KOPT-K1 (cell line): ENCODE measurements around the gene FAM83E.

Experiments used
- H3K27ac ChIP-seq: fragments of 200-600 bp; sonication (generic); 2 replicates; pipeline ENCODE4 v1.5.1; 2016; ENCODE audit warnings: antibody characterized with exemption, mild to moderate bottlenecking, low read depth, low read length; ENCODE audit not compliant: poor library complexity, severe bottlenecking
- H3K36me3 ChIP-seq: fragments of 200-600 bp; sonication (generic); 2 replicates; pipeline ENCODE4 v1.5.1; 2017; ENCODE audit warnings: antibody characterized with exemption, mild to moderate bottlenecking, low read length, moderate library complexity; ENCODE audit not compliant: insufficient read depth
- H3K9me3 ChIP-seq: fragments of 200-600 bp; sonication (generic); 2 replicates; pipeline ENCODE4 v1.5.1; 2017; ENCODE audit warnings: antibody characterized with exemption, low read length, mild to moderate bottlenecking; ENCODE audit not compliant: insufficient read depth, poor library complexity, severe bottlenecking

Gene FAM83E

GRCh38 chr19:48613024-48613851, 1.6 kb downstream of the FAM83E start:
- Histone ChIP-seq H3K9me3 (no peaks in the 10 kb centered on the region), H3K36me3 (peaks cover 49% of the 10 kb centered on the region), H3K27ac (no peak overlapping the region)

DNA sequence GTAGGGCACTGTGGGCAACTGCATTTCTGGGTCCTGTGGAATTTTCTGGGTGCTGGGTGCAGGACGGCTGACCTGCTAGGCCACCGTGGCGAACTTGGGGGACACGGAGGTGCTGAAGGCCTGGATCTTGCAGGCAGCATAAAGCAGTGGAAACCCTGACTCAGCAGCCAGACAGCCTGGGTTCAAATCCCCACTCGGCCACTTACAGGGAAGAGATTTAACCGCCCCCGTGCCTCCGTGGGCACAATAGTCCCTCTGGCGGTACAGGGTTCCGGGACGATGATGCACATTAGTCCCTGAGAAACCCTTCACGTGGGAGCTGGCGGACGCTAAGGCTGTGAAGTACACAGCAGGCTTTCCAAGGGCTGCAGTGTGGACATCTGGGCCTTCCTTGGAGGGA, 3.0 kb downstream of the FAM83E start:
- no peak overlapping the region for H3K27ac ChIP-seq
- peaks cover 36% of the 10 kb centered on the region for H3K36me3 ChIP-seq

GRCh38 chr19:48609571-48610108, 5.2 kb downstream of the FAM83E start:
- no peak overlapping the region for H3K27ac ChIP-seq
- H3K36me3 ChIP-seq: peaks cover 13% of the 10 kb centered on the region; the same call in 1 of the 2 replicates
- no peaks in the 10 kb centered on the region for H3K9me3 ChIP-seq

More for the DNA sequence above, 3.0 kb downstream of the FAM83E start:
- no peaks in the 10 kb centered on the region for H3K9me3 ChIP-seq

GRCh38 chr19:48608798-48609263, 6.0 kb downstream of the FAM83E start:
- H3K9me3 ChIP-seq: no peaks in the 10 kb centered on the region
- no peak overlapping the region for H3K27ac ChIP-seq
- peaks cover 9% of the 10 kb centered on the region; the same call in 1 of the 2 replicates for H3K36me3 ChIP-seq

- no peaks in the 10 kb centered on the region for H3K9me3 ChIP-seq
- H3K36me3 ChIP-seq: no peaks in the 10 kb centered on the region
- no peak overlapping the region for H3K27ac ChIP-seq
Observed at GRCh38 chr19:48607359-48607755, 7.5 kb downstream of the FAM83E start.

DNA sequence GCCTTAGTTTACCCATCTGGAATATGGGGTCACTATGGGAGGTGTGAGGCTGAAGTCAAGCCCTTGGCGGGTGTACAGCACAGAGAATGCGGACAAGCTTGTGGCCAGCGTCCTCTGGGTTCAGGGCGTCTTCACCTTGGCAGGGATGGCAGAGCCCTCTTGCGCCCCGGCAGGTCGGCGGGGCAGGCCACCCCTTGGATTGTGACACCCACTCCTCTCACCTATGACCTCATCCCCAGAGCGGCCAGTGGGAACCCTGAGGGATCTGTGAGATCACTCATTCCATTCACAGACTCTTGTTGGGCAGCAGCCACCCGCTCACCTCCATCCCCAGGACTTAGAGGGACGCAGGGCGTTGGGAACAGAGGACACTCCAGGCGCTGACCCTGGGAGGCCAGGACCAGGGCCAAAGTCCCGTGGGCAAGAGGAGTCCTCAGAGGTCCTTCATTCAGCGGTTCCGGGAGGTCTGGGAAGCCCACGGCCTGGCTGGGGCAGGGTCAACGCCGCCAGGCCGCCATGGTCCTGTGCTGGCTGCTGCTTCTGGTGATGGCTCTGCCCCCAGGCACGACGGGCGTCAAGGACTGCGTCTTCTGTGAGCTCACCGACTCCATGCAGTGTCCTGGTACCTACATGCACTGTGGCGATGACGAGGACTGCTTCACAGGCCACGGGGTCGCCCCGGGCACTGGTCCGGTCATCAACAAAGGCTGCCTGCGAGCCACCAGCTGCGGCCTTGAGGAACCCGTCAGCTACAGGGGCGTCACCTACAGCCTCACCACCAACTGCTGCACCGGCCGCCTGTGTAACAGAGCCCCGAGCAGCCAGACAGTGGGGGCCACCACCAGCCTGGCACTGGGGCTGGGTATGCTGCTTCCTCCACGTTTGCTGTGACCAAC, 8.2 kb downstream of the FAM83E start, which contains the start of gene SPACA4:
Gene SPACA4 (plus strand): TSS at position 280 of the 896 bp plus-strand sequence. CDS start 237 bp downstream, at position 517.
- no peaks in the 10 kb centered on the region for H3K9me3 ChIP-seq
- no peak within 1 kb of the TSS for H3K27ac ChIP-seq

DNA sequence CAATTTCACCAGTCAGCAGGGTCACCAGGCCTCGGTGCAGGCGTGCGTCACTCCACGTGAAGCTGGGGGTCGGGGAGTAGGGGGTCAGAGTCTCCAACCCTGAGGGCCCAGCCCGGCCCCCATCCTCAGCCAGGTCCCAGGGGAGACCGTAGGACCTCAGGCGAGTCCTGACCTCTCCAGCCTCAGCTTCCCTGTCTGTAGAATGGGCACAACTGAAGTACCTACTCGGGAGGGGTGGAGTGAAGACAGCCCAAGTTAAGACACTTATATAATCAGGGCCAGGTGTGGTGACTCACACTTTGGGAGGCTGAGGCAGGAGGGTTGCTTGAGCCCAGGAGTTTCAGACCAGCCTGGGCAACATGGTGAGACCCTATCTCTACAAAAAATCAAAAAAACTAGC, 11.0 kb downstream of the FAM83E start:
- Histone ChIP-seq H3K36me3 (no peaks in the 10 kb centered on the region), H3K9me3 (no peaks in the 10 kb centered on the region), H3K27ac (no peak overlapping the region)

More for the DNA sequence above, 8.2 kb downstream of the FAM83E start, which contains the start of gene SPACA4:
- H3K36me3 ChIP-seq: no peaks in the 10 kb centered on the region

GRCh38 chr19:48603449-48603848, 11.4 kb downstream of the FAM83E start:
- Histone ChIP-seq H3K27ac (no peak overlapping the region), H3K36me3 (no peaks in the 10 kb centered on the region), H3K9me3 (no peaks in the 10 kb centered on the region)

DNA sequence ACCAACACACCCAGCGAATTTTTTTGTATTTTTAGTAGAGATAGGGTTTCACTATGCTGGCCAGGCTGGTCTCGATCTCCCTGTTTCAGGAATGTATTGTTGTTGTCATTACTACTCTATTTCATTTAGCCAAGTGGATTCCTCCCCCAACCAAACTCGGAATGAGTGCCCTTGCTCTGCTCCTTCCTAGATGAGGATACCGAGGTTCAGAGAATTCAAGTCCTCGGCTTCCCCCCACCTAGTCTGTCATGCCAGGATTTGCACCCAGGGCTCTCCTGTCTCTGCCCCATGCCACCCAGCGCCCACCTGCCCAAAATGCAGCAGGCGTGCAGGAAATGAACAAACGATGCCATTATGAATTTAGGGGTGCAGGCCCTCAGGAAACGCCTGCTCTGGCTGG, 11.9 kb downstream of the FAM83E start:
- no peaks in the 10 kb centered on the region for H3K36me3 ChIP-seq

DNA sequence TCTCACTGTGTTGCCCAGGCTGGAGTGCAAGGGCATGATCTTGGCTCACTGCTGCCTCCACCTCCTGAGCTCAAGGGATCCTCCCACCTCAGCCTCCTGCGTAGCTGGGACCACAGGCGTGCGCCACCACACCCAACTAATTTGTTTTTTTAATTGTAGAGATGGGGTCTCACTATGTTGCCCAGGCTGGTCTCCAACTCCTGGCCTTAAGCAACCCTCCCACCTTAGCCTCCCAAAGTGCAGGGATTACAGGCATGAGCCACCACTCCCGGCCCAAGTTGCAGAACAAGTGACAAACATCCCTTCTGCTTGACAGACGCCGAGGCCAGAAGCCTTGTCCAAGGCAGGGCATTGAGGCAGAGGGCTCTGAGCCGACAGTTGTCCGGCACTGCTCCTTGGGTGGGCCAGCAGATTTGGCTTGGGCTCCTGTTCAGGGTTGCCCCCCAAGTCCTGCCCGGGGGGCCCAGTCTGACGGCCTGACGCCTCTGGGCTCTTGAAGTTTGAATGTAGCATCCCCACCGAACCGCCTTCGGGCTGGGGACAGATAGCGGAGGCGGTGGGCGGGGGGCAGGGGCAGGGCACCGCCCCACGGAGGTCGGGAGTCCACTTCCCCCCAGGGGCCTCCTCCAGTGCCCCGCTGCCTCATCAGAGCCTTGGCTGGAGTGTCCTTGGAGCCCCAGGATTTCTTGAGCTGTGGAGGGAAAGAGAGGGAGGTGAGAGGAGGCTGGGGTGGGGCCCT, 14.0 kb downstream of the FAM83E start:
- H3K9me3 ChIP-seq: no peaks in the 10 kb centered on the region
- H3K36me3 ChIP-seq: no peaks in the 10 kb centered on the region
- H3K27ac ChIP-seq: no peak overlapping the region

More for the DNA sequence above, 11.9 kb downstream of the FAM83E start:
- Histone ChIP-seq H3K27ac (no peak overlapping the region), H3K9me3 (no peaks in the 10 kb centered on the region)

GRCh38 chr19:48598996-48599700, 15.7 kb downstream of the FAM83E start:
- H3K9me3 ChIP-seq: no peaks in the 10 kb centered on the region
- H3K27ac ChIP-seq: no peak overlapping the region
- no peaks in the 10 kb centered on the region for H3K36me3 ChIP-seq

GRCh38 chr19:48596679-48597465, 18.0 kb downstream of the FAM83E start:
- H3K27ac ChIP-seq: no peak overlapping the region

GRCh38 chr19:48596237-48596636, 18.6 kb downstream of the FAM83E start:
- Histone ChIP-seq H3K9me3 (no peaks in the 10 kb centered on the region), H3K27ac (no peak overlapping the region), H3K36me3 (no peaks in the 10 kb centered on the region)

More at GRCh38 chr19:48596679-48597465, 18.0 kb downstream of the FAM83E start:
- no peaks in the 10 kb centered on the region for H3K9me3 ChIP-seq
- H3K36me3 ChIP-seq: no peaks in the 10 kb centered on the region
